H1 (cell line): ENCODE data around the gene HMCN2. TPM values are rescaled to one million over a fixed set of nuclear protein-coding genes. Genes with fewer than 3 reads are reported as not detected.

ENCODE experiments used
- KDM1A ChIP-seq: fragments of 200-600, 300-600 bp; sonication (generic); IDR thresholded peaks from 2 replicates; pipeline ENCODE4 v1.7.1; 2016; ENCODE audit warnings: mild to moderate bottlenecking, low read length, borderline replicate concordance
- RNF2 ChIP-seq: fragments of 200-900, 300-1000 bp; sonication (generic); IDR thresholded peaks from 2 replicates; pipeline ENCODE4 v1.7.1; 2016; ENCODE audit warnings: borderline replicate concordance, low read depth, mild to moderate bottlenecking, antibody characterized with exemption, low read length; ENCODE audit not compliant: poor library complexity, severe bottlenecking; ENCODE audit errors: missing control alignments
- SIX5 ChIP-seq: IDR thresholded peaks from 2 replicates; pipeline ENCODE4 v1.6.1; 2011; ENCODE audit warnings: mild to moderate bottlenecking, low read depth, low read length
- polyA plus RNA-seq, 7 experiments: library from polyadenylated mRNA; depleted of rRNA in 3 of 7; stranded (reverse) in 5 of 7; unstranded in 2 of 7; fragments of >200 nt in 5 of 7; fragments of 200-250 nt in 2 of 7; gene quantifications; 1 replicate in 5 of 7; 2 replicates in 1 of 7; 4 replicates in 1 of 7; pipeline versions ENCODE4 v1.2.1 to v1.2.3, GENCODE V29; 2011 to 2013; ENCODE audit warnings: missing spikeins in 2 of 7, mixed read lengths in 2 of 7
- total RNA-seq: library from RNA; stranded (reverse); fragmentation: NEBNext Ultra II Directional; extraction: Animal tissue kit (Norgen Biotek cat#: 25700); gene quantifications from 2 replicates; pipeline ENCODE4 v1.2.1, GENCODE V29; 2021

Gene HMCN2
- total and polyA plus RNA-seq, 2 of the 8 experiments (the other 6 are each of a cell fraction or from before 2014, with no cell fraction given): 5.0 to 9.1 TPM

- TF ChIP-seq RNF2 (no peak), KDM1A (no peak), SIX5 (no peak)
These were observed 136.7 kb downstream of the HMCN2 start (continued) for GRCh38 chr9:130402243-130402642.
